GM18858 (cell line): ENCODE results near the gene PRKCQ.

Experiments
- ATAC-seq: cut with Tn5 transposase; IDR thresholded peaks from one replicate; pipeline ENCODE4 v1.9.1; 2021; ENCODE audit not compliant: unreplicated experiment

The PRKCQ gene

GRCh38 chr10:6579904-6580278 is at the start of gene PRKCQ:
TSS of gene PRKCQ (minus strand) at chr10:6580276. CDS start at chr10:6515135, 65,141 bp downstream.
- peak; percentile 19 for ATAC-seq

- no peak for ATAC-seq
Observed at GRCh38 chr10:6625428-6625827, 45.4 kb upstream of the PRKCQ start.

- ATAC-seq = no peak
Observed at GRCh38 chr10:6624392-6624791, 44.3 kb upstream of the PRKCQ start.

GRCh38 chr10:6622921-6623320 is 42.8 kb upstream of the PRKCQ start:
- no peak for ATAC-seq

GRCh38 chr10:6621536-6621935 is 41.5 kb upstream of the PRKCQ start:
- ATAC-seq = no peak

GRCh38 chr10:6619660-6620059 is 39.6 kb upstream of the PRKCQ start:
- ATAC-seq = no peak

- ATAC-seq = no peak
Observed at GRCh38 chr10:6618340-6618739, 38.3 kb upstream of the PRKCQ start.

- no peak for ATAC-seq
Observed at GRCh38 chr10:6617309-6618076, 37.4 kb upstream of the PRKCQ start.

GRCh38 chr10:6615971-6616370 is 35.9 kb upstream of the PRKCQ start:
- no peak for ATAC-seq

GRCh38 chr10:6612371-6612770 is 32.3 kb upstream of the PRKCQ start:
- ATAC-seq = no peak

- no peak for ATAC-seq
Observed at GRCh38 chr10:6610647-6611046, 30.6 kb upstream of the PRKCQ start.

- no peak for ATAC-seq
Observed at GRCh38 chr10:6609625-6610024, 29.5 kb upstream of the PRKCQ start.

GRCh38 chr10:6607778-6608177 is 27.7 kb upstream of the PRKCQ start:
- no peak for ATAC-seq

- no peak for ATAC-seq
Observed at GRCh38 chr10:6607182-6607581, 27.1 kb upstream of the PRKCQ start.

- no peak for ATAC-seq
Observed at GRCh38 chr10:6603142-6604125, 23.4 kb upstream of the PRKCQ start.

GRCh38 chr10:6602700-6603084 is 22.6 kb upstream of the PRKCQ start:
- ATAC-seq = no peak

GRCh38 chr10:6602026-6602699 is 22.1 kb upstream of the PRKCQ start:
- ATAC-seq = no peak

GRCh38 chr10:6601246-6601805 is 21.2 kb upstream of the PRKCQ start:
- no peak for ATAC-seq

- no peak for ATAC-seq
Observed at GRCh38 chr10:6600224-6600987, 20.3 kb upstream of the PRKCQ start.

- ATAC-seq = no peak
Observed at GRCh38 chr10:6598679-6599078, 18.6 kb upstream of the PRKCQ start.
